Inferior parietal cortex (tissue), 1 donor: ENCODE data around the gene CBX3.
"Not testable (repeated sequence)": the region's sequence is repeated elsewhere in the genome, so short reads cannot be mapped to it uniquely, and the experiment has no call there.

Source experiments
- DNase-seq: peaks from one replicate; pipeline ENCODE4 v3.0.0-alpha.2; 2016; ENCODE audit errors: extremely low spot score

Gene CBX3

GRCh38 chr7:26170663-26171062, 30.9 kb upstream of the CBX3 start:
- no peak for DNase-seq

DNA sequence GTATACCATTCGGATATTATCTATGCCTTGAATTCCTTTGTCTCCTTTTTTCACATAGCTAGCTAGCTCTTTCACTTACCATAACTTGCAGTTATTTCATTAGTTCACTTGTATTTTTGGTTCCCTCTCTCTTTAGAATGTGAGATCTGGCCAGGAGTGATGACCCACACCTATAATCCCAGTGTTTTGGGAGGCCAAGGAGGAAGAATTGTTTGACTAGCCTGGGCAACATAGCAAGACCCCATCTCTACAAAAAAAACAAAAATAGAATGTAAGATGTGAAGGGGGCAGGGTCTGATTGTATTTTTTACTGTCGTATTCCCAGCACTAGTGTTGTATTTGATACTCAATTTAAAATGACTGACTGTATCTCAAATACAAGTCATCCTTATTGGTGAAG, 29.9 kb upstream of the CBX3 start:
- DNase-seq = no peak

- no peak for DNase-seq
Observed at GRCh38 chr7:26172048-26172447, 29.5 kb upstream of the CBX3 start.

DNA sequence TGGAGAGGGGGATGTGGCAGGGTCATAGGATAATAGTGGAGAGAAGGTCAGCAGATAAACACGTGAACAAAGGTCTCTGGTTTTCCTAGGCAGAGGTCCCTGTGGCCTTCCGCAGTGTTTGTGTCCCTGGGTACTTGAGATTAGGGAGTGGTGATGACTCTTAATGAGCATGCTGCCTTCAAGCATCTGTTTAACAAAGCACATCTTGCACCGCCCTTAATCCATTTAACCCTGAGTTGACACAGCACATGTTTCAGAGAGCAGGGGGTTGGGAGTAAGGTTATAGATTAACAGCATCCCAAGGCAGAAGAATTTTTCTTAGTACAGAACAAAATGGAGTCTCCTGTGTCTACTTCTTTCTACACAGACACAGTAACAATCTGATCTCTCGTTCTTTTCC, 25.6 kb upstream of the CBX3 start:
- DNase-seq = not testable (repeated sequence)

DNA sequence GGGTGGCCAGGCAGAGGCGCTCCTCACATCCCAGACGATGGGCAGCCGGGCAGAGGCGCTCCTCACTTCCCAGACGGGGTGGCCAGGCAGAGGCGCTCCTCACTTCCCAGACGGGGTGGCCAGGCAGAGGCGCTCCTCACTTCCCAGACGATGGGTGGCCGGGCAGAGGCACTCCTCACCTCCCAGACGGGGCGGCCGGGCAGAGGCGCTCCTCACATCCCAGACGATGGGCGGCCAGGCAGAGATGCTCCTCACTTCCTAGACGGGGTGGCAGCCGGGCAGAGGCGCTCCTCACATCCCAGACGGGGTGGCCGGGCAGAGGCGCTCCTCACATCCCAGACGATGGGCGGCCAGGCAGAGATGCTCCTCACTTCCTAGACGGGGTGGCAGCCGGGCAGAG, 24.8 kb upstream of the CBX3 start:
- not testable (repeated sequence) for DNase-seq

GRCh38 chr7:26177269-26177668, 24.3 kb upstream of the CBX3 start:
- DNase-seq = not testable (repeated sequence)

GRCh38 chr7:26178272-26178960, 23.1 kb upstream of the CBX3 start:
- DNase-seq = no peak

DNA sequence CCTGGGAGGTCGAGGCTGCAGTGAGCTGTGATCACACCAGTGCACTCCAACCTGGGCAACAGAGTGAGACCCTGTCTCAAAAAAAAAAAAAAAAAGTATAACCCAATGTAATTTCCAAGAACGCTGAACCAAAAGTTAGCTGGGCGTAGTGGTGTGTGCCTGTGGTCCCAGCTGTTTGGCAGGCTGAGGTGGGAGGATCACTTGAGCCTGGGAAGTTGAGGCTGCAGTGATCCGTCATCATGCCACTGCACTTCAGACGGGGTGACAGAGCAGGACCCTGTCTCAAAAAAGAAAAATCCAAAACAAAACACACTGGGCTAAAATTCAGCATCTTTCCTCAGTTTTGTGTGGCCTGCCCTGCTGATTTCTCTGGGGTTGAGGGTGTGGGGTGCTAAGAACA, 22.1 kb upstream of the CBX3 start:
- DNase-seq = no peak

DNA sequence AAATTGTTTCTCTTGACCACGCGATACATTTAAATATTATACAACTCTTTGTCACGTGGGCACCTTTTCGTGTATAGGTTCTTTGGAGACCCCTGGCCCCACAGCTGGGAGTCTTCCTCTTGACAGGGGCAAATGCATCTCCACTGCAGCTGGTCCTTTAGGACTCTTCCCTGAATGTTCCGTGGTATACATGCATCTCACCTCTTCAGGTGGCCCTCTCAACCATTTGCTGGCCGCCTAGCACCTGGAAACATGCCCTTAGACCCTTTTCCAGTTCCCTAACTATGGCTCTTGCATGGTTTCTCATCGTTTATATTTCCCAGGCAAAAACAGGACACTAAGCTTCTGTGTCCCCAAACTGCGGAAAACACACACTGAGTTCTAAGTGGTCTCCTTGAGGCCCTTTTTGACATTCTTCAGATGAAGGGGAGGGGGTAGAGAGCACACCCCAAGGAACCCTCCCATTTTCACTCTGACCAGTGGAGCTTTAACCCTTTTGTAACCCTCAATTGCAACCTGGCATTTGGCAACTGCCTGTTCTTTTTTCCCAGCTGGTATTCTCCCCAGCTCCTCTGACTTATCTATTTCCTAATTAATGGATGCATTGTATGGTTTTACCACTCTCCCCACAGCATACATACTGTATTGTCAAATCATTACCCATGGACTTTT, 21.6 kb upstream of the CBX3 start:
- no peak for DNase-seq

GRCh38 chr7:26180792-26181198, 20.8 kb upstream of the CBX3 start:
- DNase-seq = no peak

GRCh38 chr7:26181474-26182227, 19.9 kb upstream of the CBX3 start:
- no peak for DNase-seq

- no peak for DNase-seq
Observed at GRCh38 chr7:26182283-26182682, 19.3 kb upstream of the CBX3 start.

GRCh38 chr7:26182706-26183105, 18.8 kb upstream of the CBX3 start:
- DNase-seq = no peak

- no peak for DNase-seq
Observed at GRCh38 chr7:26183545-26184280, 17.8 kb upstream of the CBX3 start.

DNA sequence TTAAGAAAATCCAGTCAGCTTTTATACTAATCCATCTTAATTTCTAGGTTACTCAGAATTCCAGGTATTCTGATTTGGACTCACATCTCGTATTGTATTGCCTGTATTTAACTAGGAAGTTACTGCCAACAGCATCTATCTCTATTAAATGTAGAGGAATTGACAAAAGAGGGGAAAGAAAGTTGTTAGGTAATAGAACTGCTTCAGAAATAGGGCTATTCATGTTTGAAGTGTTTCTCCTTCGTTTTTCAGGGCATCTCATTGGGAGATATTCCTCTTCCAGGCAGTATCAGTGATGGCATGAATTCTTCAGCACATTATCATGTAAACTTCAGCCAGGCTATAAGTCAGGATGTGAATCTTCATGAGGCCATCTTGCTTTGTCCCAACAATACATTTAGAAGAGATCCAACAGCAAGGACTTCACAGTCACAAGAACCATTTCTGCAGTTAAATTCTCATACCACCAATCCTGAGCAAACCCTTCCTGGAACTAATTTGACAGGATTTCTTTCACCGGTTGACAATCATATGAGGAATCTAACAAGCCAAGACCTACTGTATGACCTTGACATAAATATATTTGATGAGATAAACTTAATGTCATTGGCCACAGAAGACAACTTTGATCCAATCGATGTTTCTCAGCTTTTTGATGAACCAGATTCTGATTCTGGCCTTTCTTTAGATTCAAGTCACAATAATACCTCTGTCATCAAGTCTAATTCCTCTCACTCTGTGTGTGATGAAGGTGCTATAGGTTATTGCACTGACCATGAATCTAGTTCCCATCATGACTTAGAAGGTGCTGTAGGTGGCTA, 17.1 kb upstream of the CBX3 start:
- DNase-seq = not testable (repeated sequence)

- DNase-seq = no peak
Observed at GRCh38 chr7:26185131-26185843, 16.3 kb upstream of the CBX3 start.

DNA sequence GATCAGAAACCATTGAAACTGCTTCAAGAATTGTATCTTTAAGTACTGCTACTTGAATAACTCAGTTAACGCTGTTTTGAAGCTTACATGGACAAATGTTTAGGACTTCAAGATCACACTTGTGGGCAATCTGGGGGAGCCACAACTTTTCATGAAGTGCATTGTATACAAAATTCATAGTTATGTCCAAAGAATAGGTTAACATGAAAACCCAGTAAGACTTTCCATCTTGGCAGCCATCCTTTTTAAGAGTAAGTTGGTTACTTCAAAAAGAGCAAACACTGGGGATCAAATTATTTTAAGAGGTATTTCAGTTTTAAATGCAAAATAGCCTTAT, 15.7 kb upstream of the CBX3 start:
- DNase-seq = no peak

DNA sequence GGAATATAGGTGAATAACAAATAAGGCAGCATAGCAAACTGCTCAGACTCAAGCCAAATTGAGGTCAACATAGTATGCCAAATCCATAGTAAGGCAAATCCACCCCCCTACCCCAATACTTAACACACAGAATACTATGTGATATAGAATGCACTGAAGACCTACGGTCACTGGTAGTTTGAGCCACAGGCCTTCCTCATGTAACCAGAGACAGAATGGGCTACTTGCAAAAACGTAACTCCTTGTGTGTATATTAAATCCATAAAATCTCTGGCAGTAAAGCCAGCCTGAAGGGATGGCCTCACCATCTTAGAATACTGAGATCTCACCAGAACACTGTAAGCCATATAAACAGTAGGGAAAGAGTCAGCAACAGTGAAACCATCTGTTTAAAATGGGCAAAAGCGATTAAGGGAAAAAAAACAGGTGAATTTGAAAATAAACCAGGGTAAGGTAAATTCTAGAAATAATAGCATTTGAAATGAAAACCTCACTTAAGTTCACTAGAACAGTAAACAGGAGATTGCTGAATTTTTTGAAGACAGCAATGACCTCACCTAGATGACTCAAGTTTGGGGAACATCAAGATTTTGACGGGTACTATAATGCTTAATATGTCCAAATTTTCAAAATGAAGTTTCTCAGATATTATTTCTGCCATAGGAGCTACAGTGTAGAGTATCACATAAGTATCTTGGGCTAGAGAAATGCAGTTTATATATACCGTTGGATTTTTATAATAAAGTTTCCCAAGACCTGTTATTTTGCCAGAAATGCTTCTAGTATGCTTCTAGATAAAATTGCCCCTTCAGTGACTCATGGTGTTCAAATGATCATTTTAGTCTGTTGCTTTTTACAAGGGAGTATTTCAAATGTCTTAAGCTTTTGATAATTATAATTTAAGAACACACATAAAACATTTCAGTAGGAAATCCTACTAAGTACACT, 14.9 kb upstream of the CBX3 start:
- DNase-seq = no peak

- DNase-seq = no peak
Observed at GRCh38 chr7:26187380-26188205, 14.0 kb upstream of the CBX3 start.
